Measurements from ENCODE around the gene NR2E3.

- TF ChIP-seq CTCF (IDR thresholded peaks at IDR 0.05) (no peak), POLR2A (IDR thresholded peaks at IDR 0.05) (no peak)
Observed at GRCh38 chr15:71807125-71807629, 3.2 kb upstream of the NR2E3 start.

Measured in Peyer's patch (tissue), 4 donors.